Immature natural killer cell (primary cell): ENCODE measurements around the gene SH3PXD2A. TPM values are rescaled to one million over a fixed set of nuclear protein-coding genes. Genes with fewer than 3 reads are reported as not detected.
A peak's percentile ranks its signal among the peaks of the same experiment; 100 is the strongest.
"Not testable (repeated sequence)": the region's sequence is repeated elsewhere in the genome, so short reads cannot be mapped to it uniquely, and the experiment has no call there.

Source experiments
- DNase-seq, 3 donors: peaks; one replicate each; pipeline ENCODE4 v3.0.0; 2022; ENCODE audit warnings: mixed read lengths in 1 of 3
- H3K27ac Mint-ChIP-seq, 6 donors: one replicate each; pipeline ENCODE4 v1.8.0; 2020; ENCODE audit warnings: mixed read lengths in 6 of 6, mild to moderate bottlenecking in 5 of 6, inconsistent platforms in 4 of 6, moderate library complexity in 3 of 6
- H3K27me3 Mint-ChIP-seq, 3 donors: one replicate each; pipeline ENCODE4 v1.8.0; 2020 to 2021; ENCODE audit warnings: low read depth in 3 of 3, mild to moderate bottlenecking in 3 of 3, mixed read lengths in 3 of 3, moderate library complexity in 3 of 3, inconsistent platforms in 1 of 3
- H3K36me3 Mint-ChIP-seq, 3 donors: one replicate each; pipeline ENCODE4 v1.8.0; 2020; ENCODE audit warnings: mixed read lengths in 3 of 3, inconsistent platforms in 2 of 3, mild to moderate bottlenecking in 2 of 3
- H3K4me1 Mint-ChIP-seq, 2 donors: one replicate each; pipeline ENCODE4 v1.8.0; 2020; ENCODE audit warnings: inconsistent platforms in 2 of 2, mild to moderate bottlenecking in 2 of 2, mixed read lengths in 2 of 2, moderate library complexity in 1 of 2
- H3K4me3 Mint-ChIP-seq, 5 donors: one replicate each; pipeline ENCODE4 v1.8.0; 2020; ENCODE audit warnings: mild to moderate bottlenecking in 5 of 5, mixed read lengths in 5 of 5, inconsistent platforms in 3 of 5, moderate library complexity in 3 of 5
- H3K9me3 Mint-ChIP-seq, 6 donors: one replicate each; pipeline ENCODE4 v1.8.0; 2020; ENCODE audit warnings: mild to moderate bottlenecking in 6 of 6, mixed read lengths in 6 of 6, inconsistent platforms in 4 of 6, moderate library complexity in 3 of 6
- polyA plus RNA-seq, 3 donors: library from polyadenylated mRNA; unstranded; fragments of 300-500 nt; fragmentation: Illumina TruSeq; gene quantifications; one replicate each; pipeline ENCODE4 v1.2.3, GENCODE V29; 2021

The SH3PXD2A gene
- polyA plus RNA-seq, 3 donors from 2014 or later, result 0.07 to 0.43 TPM; not detected in 1

- H3K27me3 Mint-ChIP-seq, result peaks cover 2 to 8% (median 6%) of the 10 kb centered on the region in 3 donors
- DNase-seq, result no peak
- H3K36me3 Mint-ChIP-seq, result no peaks in the 10 kb centered on the region
- no peaks in the 10 kb centered on the region for H3K4me1 Mint-ChIP-seq
- peak overlapping the region in 1 of 6 donors; percentile 31 for H3K27ac Mint-ChIP-seq
- no peak overlapping the region for H3K4me3 Mint-ChIP-seq
- H3K9me3 Mint-ChIP-seq, result no peaks in the 10 kb centered on the region
Observed at GRCh38 chr10:103733045-103733419, 122.3 kb downstream of the SH3PXD2A start.

- H3K4me3 Mint-ChIP-seq, result no peak overlapping the region
- no peaks in the 10 kb centered on the region for H3K36me3 Mint-ChIP-seq
- no peak for DNase-seq
- no peak overlapping the region for H3K27ac Mint-ChIP-seq
- H3K27me3 Mint-ChIP-seq, result peaks cover 2 to 8% (median 6%) of the 10 kb centered on the region in 3 donors
- H3K9me3 Mint-ChIP-seq, result no peaks in the 10 kb centered on the region
- H3K4me1 Mint-ChIP-seq, result no peaks in the 10 kb centered on the region
Observed at GRCh38 chr10:103732339-103733044, 122.9 kb downstream of the SH3PXD2A start.

DNA sequence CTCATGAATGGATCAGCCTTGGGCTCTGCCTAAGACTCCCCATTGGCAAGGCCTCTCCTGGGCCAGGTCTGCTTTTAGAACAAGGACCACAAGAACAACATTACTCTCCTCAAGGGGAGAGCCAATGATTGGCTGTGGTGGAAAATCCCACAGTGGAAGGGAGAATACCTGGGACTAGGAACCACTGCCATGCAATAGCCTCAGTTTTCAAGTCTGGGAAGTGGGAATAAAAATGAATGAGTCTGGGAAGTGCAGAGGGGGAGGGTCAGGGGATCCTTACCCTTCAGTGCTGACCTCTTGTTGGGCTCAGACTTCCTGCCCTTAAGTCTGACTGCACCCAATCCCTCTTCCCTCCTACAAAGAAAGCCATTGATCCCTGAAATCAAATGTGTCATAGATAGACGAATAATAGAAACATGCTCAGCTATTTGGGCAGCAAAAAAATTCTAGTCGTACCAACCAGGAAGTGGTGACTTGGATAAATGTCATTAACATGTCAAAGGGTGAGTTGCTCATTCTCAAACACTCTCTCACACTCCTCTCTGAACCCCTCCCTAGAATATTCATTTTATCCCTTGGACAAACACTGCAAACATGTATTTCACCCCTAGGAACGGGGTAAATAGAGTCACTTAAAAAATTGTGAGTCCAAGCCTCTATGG lies 123.6 kb downstream of the SH3PXD2A start:
- no peak for DNase-seq

GRCh38 chr10:103731026-103731425 lies 124.3 kb downstream of the SH3PXD2A start:
- not testable (repeated sequence) for H3K4me1 Mint-ChIP-seq, H3K4me3 Mint-ChIP-seq

More for the DNA sequence above, 123.6 kb downstream of the SH3PXD2A start:
- Mint-ChIP-seq H3K27me3 (peaks cover 2 to 6% (median 5%) of the 10 kb centered on the region in 3 donors), H3K4me1 (no peaks in the 10 kb centered on the region), H3K36me3 (no peaks in the 10 kb centered on the region), H3K4me3 (no peak overlapping the region), H3K27ac (no peak overlapping the region), H3K9me3 (no peaks in the 10 kb centered on the region)

GRCh38 chr10:103729851-103730250 lies 125.5 kb downstream of the SH3PXD2A start:
- Mint-ChIP-seq H3K27ac (no peak overlapping the region), H3K4me1 (no peaks in the 10 kb centered on the region)

More at GRCh38 chr10:103731026-103731425, 124.3 kb downstream of the SH3PXD2A start:
- DNase-seq, H3K27ac Mint-ChIP-seq, H3K27me3 Mint-ChIP-seq, H3K36me3 Mint-ChIP-seq, H3K9me3 Mint-ChIP-seq: not testable (repeated sequence)

DNA sequence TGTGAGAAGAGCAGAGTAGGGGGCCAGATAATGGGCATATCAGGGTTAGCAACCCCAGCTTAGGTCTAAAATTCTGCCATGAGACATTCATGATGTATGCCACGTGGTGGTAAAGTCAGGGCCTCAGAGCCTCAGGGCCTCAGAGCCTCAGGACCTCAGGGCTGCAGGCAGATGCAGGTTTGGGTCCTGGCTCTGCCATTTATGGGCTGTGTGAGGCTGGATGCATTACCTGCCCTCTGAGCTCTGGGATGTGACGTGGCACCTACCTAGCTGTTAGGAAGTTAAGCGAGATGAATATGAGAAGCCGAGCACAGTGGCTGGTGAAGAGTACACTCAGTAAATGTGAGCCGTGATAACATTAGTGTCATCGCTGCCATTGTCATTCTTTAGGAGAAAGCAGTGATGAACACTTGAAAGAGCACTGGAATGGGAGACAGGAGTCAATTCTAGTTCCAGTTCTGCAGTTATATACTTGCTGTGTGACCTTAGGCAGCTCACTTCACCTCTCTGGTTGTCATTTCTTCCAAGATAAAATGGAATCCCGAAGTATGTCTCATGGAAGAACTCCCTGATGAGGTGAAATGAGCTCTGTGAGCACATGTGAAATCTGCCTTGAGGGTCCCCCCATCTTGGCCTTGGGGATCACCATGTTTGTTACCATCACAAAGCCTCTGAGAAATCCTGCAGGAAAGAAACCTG lies 127.2 kb downstream of the SH3PXD2A start:
- Mint-ChIP-seq H3K9me3 (no peaks in the 10 kb centered on the region), H3K4me1 (no peaks in the 10 kb centered on the region), H3K27ac (no peak overlapping the region), H3K36me3 (peaks cover 0 to 4% (median 0%) of the 10 kb centered on the region in 3 donors), H3K4me3 (no peak overlapping the region), H3K27me3 (peaks cover 0 to 9% (median under 1%) of the 10 kb centered on the region in 3 donors)
- DNase-seq, result no peak

More at GRCh38 chr10:103729851-103730250, 125.5 kb downstream of the SH3PXD2A start:
- Mint-ChIP-seq H3K27me3 (peaks cover 2 to 9% (median 5%) of the 10 kb centered on the region in 3 donors), H3K4me3 (no peak overlapping the region), H3K9me3 (no peaks in the 10 kb centered on the region), H3K36me3 (peaks cover 0 to 3% (median 0%) of the 10 kb centered on the region in 3 donors)
- DNase-seq, result no peak

DNA sequence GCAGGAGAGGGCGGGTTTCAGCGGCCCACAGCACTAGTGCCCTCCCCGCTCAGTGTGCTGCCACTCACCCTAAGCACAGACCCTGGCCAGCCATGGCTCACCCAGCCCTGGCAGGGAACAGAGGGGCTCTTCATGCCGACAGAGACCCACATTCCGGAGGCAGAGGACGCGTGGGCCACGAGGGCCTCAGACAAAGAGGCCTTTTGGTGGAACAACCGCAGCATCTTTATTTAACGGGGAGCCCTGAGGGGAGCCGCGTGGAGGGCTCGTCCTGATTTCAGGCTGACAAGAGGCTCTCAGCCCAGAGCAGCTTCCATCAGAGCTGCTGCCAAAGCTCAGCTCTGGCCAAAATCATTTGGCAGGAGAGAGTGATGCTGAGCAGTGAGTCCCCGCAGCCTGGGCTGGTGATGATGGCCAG lies 127.8 kb downstream of the SH3PXD2A start:
- no peaks in the 10 kb centered on the region for H3K9me3 Mint-ChIP-seq
- H3K4me1 Mint-ChIP-seq, result no peaks in the 10 kb centered on the region
- no peak overlapping the region for H3K27ac Mint-ChIP-seq
- peaks cover 0 to 4% (median 0%) of the 10 kb centered on the region in 3 donors for H3K36me3 Mint-ChIP-seq
- no peak for DNase-seq
- no peak overlapping the region for H3K4me3 Mint-ChIP-seq
- peaks cover 0 to 9% (median 0%) of the 10 kb centered on the region in 3 donors for H3K27me3 Mint-ChIP-seq

DNA sequence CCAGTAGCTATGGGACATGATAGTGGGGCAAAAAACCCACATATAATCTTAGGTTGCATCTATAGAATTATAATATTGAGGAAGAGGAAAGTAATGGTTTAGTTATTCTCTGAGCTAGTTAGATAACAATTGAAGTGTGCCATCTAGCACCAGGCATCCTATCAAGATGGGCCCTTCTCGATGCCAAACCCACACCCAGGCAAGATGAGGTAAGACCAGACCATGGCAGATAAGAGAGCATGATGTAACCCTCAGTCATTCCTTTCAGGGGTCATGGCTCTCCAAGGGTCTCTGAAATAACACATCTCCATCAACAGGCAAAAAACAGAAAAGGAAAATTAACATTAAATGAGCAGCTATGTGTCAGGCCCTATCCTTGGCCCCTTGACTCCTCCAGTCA lies 128.7 kb downstream of the SH3PXD2A start:
- Mint-ChIP-seq H3K9me3 (no peaks in the 10 kb centered on the region), H3K36me3 (peaks cover 0 to 4% (median 0%) of the 10 kb centered on the region in 3 donors), H3K4me1 (no peaks in the 10 kb centered on the region), H3K27ac (no peak overlapping the region), H3K27me3 (peaks cover 0 to 7% (median 0%) of the 10 kb centered on the region in 3 donors), H3K4me3 (no peak overlapping the region)
- no peak for DNase-seq

GRCh38 chr10:103725242-103725641 lies 130.1 kb downstream of the SH3PXD2A start:
- no peak overlapping the region for H3K27ac Mint-ChIP-seq
- peaks cover 0 to 5% (median 0%) of the 10 kb centered on the region in 3 donors for H3K27me3 Mint-ChIP-seq
- no peak for DNase-seq
- no peak overlapping the region for H3K4me3 Mint-ChIP-seq
- no peaks in the 10 kb centered on the region for H3K9me3 Mint-ChIP-seq
- H3K36me3 Mint-ChIP-seq, result peaks cover 0 to 4% (median 0%) of the 10 kb centered on the region in 3 donors
- H3K4me1 Mint-ChIP-seq, result no peaks in the 10 kb centered on the region

DNA sequence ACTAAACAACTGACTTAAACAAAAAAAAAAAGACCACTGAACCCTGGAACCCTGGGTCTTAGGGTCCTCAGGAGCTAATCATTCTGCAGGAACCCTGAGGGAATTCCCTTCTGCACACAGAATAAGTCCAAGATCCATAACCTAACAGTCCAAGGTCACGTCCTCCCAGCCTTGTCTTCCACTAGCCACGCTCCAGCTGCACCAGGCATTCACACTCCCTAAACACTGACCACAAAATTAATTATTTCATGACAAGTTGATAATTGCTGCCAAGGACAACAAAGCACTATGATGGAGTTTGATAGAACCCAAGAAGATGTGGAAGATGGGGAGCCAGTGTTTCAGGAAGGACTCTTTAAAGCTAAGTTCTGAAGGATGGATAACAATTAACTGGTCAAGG lies 130.6 kb downstream of the SH3PXD2A start:
- no peak for DNase-seq
- no peak overlapping the region for H3K27ac Mint-ChIP-seq
- no peaks in the 10 kb centered on the region for H3K9me3 Mint-ChIP-seq
- peaks cover 0 to 5% (median 0%) of the 10 kb centered on the region in 3 donors for H3K27me3 Mint-ChIP-seq
- no peaks in the 10 kb centered on the region for H3K4me1 Mint-ChIP-seq
- H3K36me3 Mint-ChIP-seq, result peaks cover 0 to 4% (median 0%) of the 10 kb centered on the region in 3 donors
- H3K4me3 Mint-ChIP-seq, result no peak overlapping the region

- no peaks in the 10 kb centered on the region for H3K9me3 Mint-ChIP-seq
- H3K4me3 Mint-ChIP-seq, result no peak overlapping the region
- H3K27me3 Mint-ChIP-seq, result peaks cover 0 to 3% (median under 1%) of the 10 kb centered on the region in 3 donors
- no peaks in the 10 kb centered on the region for H3K4me1 Mint-ChIP-seq
- peaks cover 0 to 4% (median 0%) of the 10 kb centered on the region in 3 donors for H3K36me3 Mint-ChIP-seq
- no peak overlapping the region for H3K27ac Mint-ChIP-seq
- no peak for DNase-seq
Observed at GRCh38 chr10:103724074-103724473, 131.3 kb downstream of the SH3PXD2A start.

- no peak overlapping the region for H3K27ac Mint-ChIP-seq
- H3K9me3 Mint-ChIP-seq, result peaks cover 0 to 1% (median 0%) of the 10 kb centered on the region in 6 donors
- peaks cover 0 to 4% (median 0%) of the 10 kb centered on the region in 3 donors for H3K36me3 Mint-ChIP-seq
- H3K4me1 Mint-ChIP-seq, result no peaks in the 10 kb centered on the region
- no peak overlapping the region for H3K4me3 Mint-ChIP-seq
- H3K27me3 Mint-ChIP-seq, result peaks cover 0 to 3% (median 3%) of the 10 kb centered on the region in 3 donors
- DNase-seq, result no peak
Observed at GRCh38 chr10:103723557-103723956, 131.8 kb downstream of the SH3PXD2A start.

GRCh38 chr10:103722632-103723031 lies 132.7 kb downstream of the SH3PXD2A start:
- H3K4me1 Mint-ChIP-seq, result no peaks in the 10 kb centered on the region
- no peak for DNase-seq
- peaks cover 0 to 4% (median 0%) of the 10 kb centered on the region in 3 donors for H3K36me3 Mint-ChIP-seq
- no peak overlapping the region for H3K27ac Mint-ChIP-seq
- peaks cover 0 to 1% (median 0%) of the 10 kb centered on the region in 6 donors for H3K9me3 Mint-ChIP-seq
- peaks cover 0 to 3% (median 3%) of the 10 kb centered on the region in 3 donors for H3K27me3 Mint-ChIP-seq
- no peak overlapping the region for H3K4me3 Mint-ChIP-seq

DNA sequence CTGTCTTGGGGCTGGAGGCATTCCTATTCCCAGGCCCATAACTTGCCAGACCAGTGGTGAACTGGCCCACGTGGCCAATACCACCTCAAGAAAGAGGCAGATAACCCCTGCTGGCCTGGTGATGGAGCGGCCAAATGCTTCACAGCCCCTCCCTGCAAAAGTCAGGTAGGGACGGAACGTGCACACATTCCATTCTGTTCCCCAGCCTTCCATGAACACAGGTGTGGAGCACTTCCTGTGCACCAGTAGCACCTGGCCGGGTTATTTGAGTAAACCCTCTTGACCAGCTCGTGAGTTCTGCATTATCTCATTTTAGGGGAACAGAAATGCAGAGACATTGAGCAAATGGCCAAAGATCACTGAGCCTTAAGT lies 134.4 kb downstream of the SH3PXD2A start:
- Mint-ChIP-seq H3K4me1 (no peaks in the 10 kb centered on the region), H3K36me3 (peaks cover 0 to 4% (median 0%) of the 10 kb centered on the region in 3 donors)

More for the DNA sequence above, 134.4 kb downstream of the SH3PXD2A start:
- peaks cover 0 to 1% (median 0%) of the 10 kb centered on the region in 6 donors for H3K9me3 Mint-ChIP-seq
- no peak overlapping the region for H3K27ac Mint-ChIP-seq
- H3K4me3 Mint-ChIP-seq, result no peak overlapping the region
- peaks cover 0 to 3% (median 2%) of the 10 kb centered on the region in 3 donors for H3K27me3 Mint-ChIP-seq
- no peak for DNase-seq
